Adrenal gland (tissue), 12 donors: ENCODE data around the gene APLN. TPM values are rescaled to one million over a fixed set of nuclear protein-coding genes. Genes with fewer than 3 reads are reported as not detected.

Experiments
- DNase-seq, 7 donors: peaks; one replicate each; pipeline ENCODE4 v3.0.0-alpha.2; 2019 to 2020
- H3K27ac ChIP-seq, 5 donors: fragments of 200-600 bp; sonication (generic) in 4 of 5; 1 replicate in 3 of 5; 2 replicates in 2 of 5; pipeline versions ENCODE4 v1.5.1 to v1.8.0; 2016 to 2020; ENCODE audit warnings: mild to moderate bottlenecking in 1 of 5
- H3K27me3 ChIP-seq: fragments of 200-600 bp; 2 replicates; pipeline ENCODE4 v1.8.0; 2021
- H3K36me3 ChIP-seq, 2 donors: fragments of 200-600 bp; replicated peaks in 1 of 2; 1 replicate in 1 of 2; 2 replicates in 1 of 2; pipeline versions ENCODE4 v1.5.1 to v1.8.0; 2018 to 2022
- H3K4me1 ChIP-seq, 2 donors: fragments of 200-600 bp; replicated peaks in 1 of 2; 1 replicate in 1 of 2; 2 replicates in 1 of 2; pipeline versions ENCODE4 v1.5.1 to v1.8.0; 2018 to 2021
- H3K4me3 ChIP-seq, 4 donors: fragments of 200-600 bp; sonication (generic) in 3 of 4; one replicate each; pipeline ENCODE4 v1.5.1; 2016 to 2018
- H3K9me3 ChIP-seq, 3 donors: fragments of 200-600 bp; sonication (generic) in 1 of 3; replicated peaks in 1 of 3; 1 replicate in 2 of 3; 2 replicates in 1 of 3; pipeline versions ENCODE4 v1.5.1 to v1.8.0; 2016 to 2021
- CTCF ChIP-seq, 6 experiments: fragments of 450-650 bp in 4 of 6; fragments of 200-600 bp in 2 of 6; sonication (generic) in 1 of 6; IDR thresholded peaks; 1 replicate in 5 of 6; 2 replicates in 1 of 6; pipeline versions ENCODE4 v1.5.1 to v1.8.0; 2016 to 2021; ENCODE audit warnings: antibody characterized with exemption in 6 of 6, mild to moderate bottlenecking in 2 of 6, moderate library complexity in 1 of 6
- POLR2A ChIP-seq, 2 donors: fragments of 450-650 bp; IDR thresholded peaks; one replicate each; pipeline ENCODE4 v1.6.1; 2017; ENCODE audit warnings: antibody characterized with exemption in 2 of 2, mild to moderate bottlenecking in 2 of 2, moderate library complexity in 1 of 2
- WGBS, 4 donors: extraction: QIAGEN DNeasy Blood & Tissue Kit in 2 of 4; methylation state at CpG; one replicate each; pipeline versions ENCODE4 v1.1.5 to v1.1.7; 2013 to 2017; 5-methylcytosine and 5-hydroxymethylcytosine counted together
- intact Hi-C, 2 donors: fragments of 100-400 bp; cut with DNase I; formaldehyde crosslinking; loops; one replicate each; pipeline versions ENCODE4 v1.14.1 to v1.15.0; 2022 to 2023
- polyA plus RNA-seq, 3 donors: library from polyadenylated mRNA; stranded (reverse); fragments of 200-250 nt in 2 of 3; fragments of 350-450 nt in 1 of 3; fragmentation: Illumina TruSeq in 1 of 3; extraction: RNeasy Lipid Tissue Mini Kit (QIAGEN cat#74804) in 1 of 3; gene quantifications; one replicate each; pipeline ENCODE4 v1.2.3, GENCODE V29; 2013 to 2014
- total RNA-seq, 9 donors: library from RNA; depleted of rRNA in 4 of 9; stranded (reverse); fragments of >200 nt in 4 of 9; fragments of 120-200 nt in 1 of 9; fragmentation: NEBNext Ultra II Directional in 1 of 9; extraction: Animal tissue kit (Norgen Biotek cat#: 25700) in 1 of 9; gene quantifications; one replicate each; pipeline versions ENCODE4 v1.1.0 to v1.2.4, GENCODE V29; 2013 to 2023
- donor health status: healthy with polysubstance abuse.
- donor health status: Bipolar disorder and iron deficiency.
- donor health status: DM: yes; HTN: yes; CAD: no.
- donor health status: DM: no; HTN: no; CAD: no.
- donor health status: DM: no; HTN: no; CAD: no.
- donor health status: DM: yes; HTN: yes; CAD: no.

APLN gene
- total and polyA plus RNA-seq, 12 donors, result 0.67 to 27.5 (median 5.6) TPM

- DNase-seq, result no peak
- intact Hi-C loops, result no loop called here
- peaks cover 8% of the 10 kb centered on the region for H3K27me3 ChIP-seq
- 67 to 96% (median 81%) methylated on average over 7 to 13 of the region's 13 CpGs for WGBS, 4 donors
- no peaks in the 10 kb centered on the region for H3K4me1 ChIP-seq
- H3K36me3 ChIP-seq, result no peaks in the 10 kb centered on the region
- H3K9me3 ChIP-seq, result no peaks in the 10 kb centered on the region
- H3K4me3 ChIP-seq, result no peak overlapping the region
- TF ChIP-seq POLR2A (IDR thresholded peaks at IDR 0.05), result no peak
- TF ChIP-seq CTCF (IDR thresholded peaks at IDR 0.05), result no peak
- no peak overlapping the region for H3K27ac ChIP-seq
These were observed 8.0 kb downstream of the APLN start for GRCh38 chrX:129646566-129647417.

- peak overlapping the region in 1 of 5 donors; percentile 28 for H3K27ac ChIP-seq
- H3K4me1 ChIP-seq, result no peaks in the 10 kb centered on the region
- H3K9me3 ChIP-seq, result no peaks in the 10 kb centered on the region
- no peak overlapping the region for H3K4me3 ChIP-seq
- peaks cover 4% of the 10 kb centered on the region for H3K27me3 ChIP-seq
- TF ChIP-seq CTCF (IDR thresholded peaks at IDR 0.05) (no peak), POLR2A (IDR thresholded peaks at IDR 0.05) (no peak)
- no peaks in the 10 kb centered on the region for H3K36me3 ChIP-seq
- peak in 6 of 7 donors; percentile 31 to 64 (median 44) for DNase-seq
- WGBS, 4 donors, result 22 to 49% (median 39%) methylated on average over 3 to 4 of the region's 4 CpGs
- intact Hi-C loops, result no loop called here
These were observed 12.1 kb downstream of the APLN start for GRCh38 chrX:129642641-129643040.

GRCh38 chrX:129641941-129642340 lies 12.8 kb downstream of the APLN start:
- intact Hi-C loops, result no loop called here
- no peak for TF ChIP-seq POLR2A (IDR thresholded peaks at IDR 0.05)
- TF ChIP-seq CTCF (IDR thresholded peaks at IDR 0.05), result no peak
- WGBS, 4 donors, result 61 to 84% (median 80%) methylated on average over 2 to 3 of the region's 3 CpGs; no CpG with 5 or more reads in 1 of the 4 donors
- Histone ChIP-seq H3K27me3 (peaks cover 2% of the 10 kb centered on the region), H3K9me3 (no peaks in the 10 kb centered on the region), H3K36me3 (no peaks in the 10 kb centered on the region), H3K27ac (no peak overlapping the region), H3K4me3 (no peak overlapping the region), H3K4me1 (no peaks in the 10 kb centered on the region)
- DNase-seq, result no peak

- Histone ChIP-seq H3K36me3 (no peaks in the 10 kb centered on the region), H3K27me3 (no peaks in the 10 kb centered on the region), H3K4me3 (no peak overlapping the region), H3K9me3 (no peaks in the 10 kb centered on the region), H3K4me1 (no peaks in the 10 kb centered on the region), H3K27ac (no peak overlapping the region)
- intact Hi-C loops, result no loop called here
- WGBS, 4 donors, result 47 to 70% (median 55%) methylated on average over 2 to 3 of the region's 3 CpGs
- no peak for TF ChIP-seq POLR2A (IDR thresholded peaks at IDR 0.05)
- TF ChIP-seq CTCF (IDR thresholded peaks at IDR 0.05), result no peak
- no peak for DNase-seq
These were observed 13.3 kb downstream of the APLN start for GRCh38 chrX:129641469-129641868.
